Thyroid gland (tissue), 4 donors: ENCODE data around the gene SND1. TPM values are rescaled to one million over a fixed set of nuclear protein-coding genes. Genes with fewer than 3 reads are reported as not detected.

ENCODE experiments used
- DNase-seq, 2 donors: peaks; one replicate each; pipeline ENCODE4 v3.0.0-alpha.2; 2019
- H3K27ac ChIP-seq, 3 donors: fragments of 200-600 bp; sonication (generic); 1 replicate in 2 of 3; 2 replicates in 1 of 3; pipeline ENCODE4 v1.5.1; 2016 to 2019; ENCODE audit warnings: mild to moderate bottlenecking in 1 of 3, moderate library complexity in 1 of 3
- H3K27me3 ChIP-seq: fragments of 200-600 bp; sonication (generic); one replicate; pipeline ENCODE4 v1.5.1; 2019
- H3K36me3 ChIP-seq, 2 donors: fragments of 200-600 bp; sonication (generic); one replicate each; pipeline ENCODE4 v1.5.1; 2016 to 2019
- H3K4me1 ChIP-seq, 2 donors: fragments of 200-600 bp; sonication (generic); one replicate each; pipeline ENCODE4 v1.5.1; 2017 to 2019
- H3K4me3 ChIP-seq, 3 donors: fragments of 200-600 bp; sonication (generic); replicated peaks in 1 of 3; 1 replicate in 2 of 3; 2 replicates in 1 of 3; pipeline ENCODE4 v1.5.1; 2016; ENCODE audit warnings: mild to moderate bottlenecking in 1 of 3
- H3K9me3 ChIP-seq: fragments of 200-600 bp; sonication (generic); one replicate; pipeline ENCODE4 v1.5.1; 2017
- POLR2A ChIP-seq, 2 donors: fragments of 450-650 bp; IDR thresholded peaks; one replicate each; pipeline ENCODE4 v1.6.1; 2017; ENCODE audit warnings: antibody characterized with exemption in 2 of 2, mild to moderate bottlenecking in 2 of 2, moderate library complexity in 1 of 2
- WGBS, 2 donors: methylation state at CpG; one replicate each; pipeline ENCODE4 v1.1.5; 2017; 5-methylcytosine and 5-hydroxymethylcytosine counted together
- intact Hi-C: fragments of 100-400 bp; cut with DNase I; formaldehyde crosslinking; loops from one replicate; pipeline ENCODE4 v1.15.1; 2023
- total RNA-seq, 4 donors: library from RNA; depleted of rRNA; stranded (reverse); fragments of >200 nt; gene quantifications; one replicate each; pipeline ENCODE4 v1.2.3, GENCODE V29; 2016
- TF ChIP-seq, protein P1 (sequence below), 6 experiments: fragments of 200-600 bp in 3 of 6; fragments of 450-650 bp in 3 of 6; sonication (generic) in 3 of 6; IDR thresholded peaks; one replicate each; pipeline ENCODE4 v1.5.1; 2016 to 2019; ENCODE audit warnings: antibody characterized with exemption in 6 of 6, mild to moderate bottlenecking in 2 of 6, inconsistent platforms in 1 of 6, moderate library complexity in 1 of 6

The SND1 gene
- total RNA-seq, 4 donors from 2014 or later = 126 to 167 (median 144) TPM

DNA sequence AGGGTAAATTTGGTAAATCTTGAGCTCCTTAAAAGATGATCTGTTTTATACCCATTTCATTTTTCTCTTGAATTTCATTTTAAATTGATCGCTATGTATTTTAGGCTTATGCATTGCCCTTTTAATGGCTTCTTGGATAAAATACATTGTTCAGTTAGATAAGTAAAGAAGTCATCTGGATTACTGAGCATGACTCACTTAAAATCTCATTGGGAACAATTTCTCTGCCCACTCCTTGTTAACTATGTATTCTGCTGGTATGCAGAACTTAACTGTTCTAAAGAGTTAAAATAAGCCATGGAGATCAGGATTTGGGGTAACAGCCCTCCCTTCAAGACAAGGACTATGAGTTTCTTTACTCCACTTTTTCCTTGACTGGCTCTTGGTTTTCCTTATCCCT, 134.2 kb downstream of the SND1 start:
- H3K9me3 ChIP-seq = no peaks in the 10 kb centered on the region
- no peaks in the 10 kb centered on the region for H3K27me3 ChIP-seq
- DNase-seq = no peak
- H3K36me3 ChIP-seq = no peaks in the 10 kb centered on the region
- H3K4me1 ChIP-seq = peaks cover 0 to 8% of the 10 kb centered on the region in 2 donors
- 97 to 98% methylated on average over 1 of the region's 1 CpG for WGBS, 2 donors
- intact Hi-C loops = no loop called here
- no peak overlapping the region for H3K27ac ChIP-seq
- H3K4me3 ChIP-seq = no peak overlapping the region
- TF ChIP-seq, protein P1, sequence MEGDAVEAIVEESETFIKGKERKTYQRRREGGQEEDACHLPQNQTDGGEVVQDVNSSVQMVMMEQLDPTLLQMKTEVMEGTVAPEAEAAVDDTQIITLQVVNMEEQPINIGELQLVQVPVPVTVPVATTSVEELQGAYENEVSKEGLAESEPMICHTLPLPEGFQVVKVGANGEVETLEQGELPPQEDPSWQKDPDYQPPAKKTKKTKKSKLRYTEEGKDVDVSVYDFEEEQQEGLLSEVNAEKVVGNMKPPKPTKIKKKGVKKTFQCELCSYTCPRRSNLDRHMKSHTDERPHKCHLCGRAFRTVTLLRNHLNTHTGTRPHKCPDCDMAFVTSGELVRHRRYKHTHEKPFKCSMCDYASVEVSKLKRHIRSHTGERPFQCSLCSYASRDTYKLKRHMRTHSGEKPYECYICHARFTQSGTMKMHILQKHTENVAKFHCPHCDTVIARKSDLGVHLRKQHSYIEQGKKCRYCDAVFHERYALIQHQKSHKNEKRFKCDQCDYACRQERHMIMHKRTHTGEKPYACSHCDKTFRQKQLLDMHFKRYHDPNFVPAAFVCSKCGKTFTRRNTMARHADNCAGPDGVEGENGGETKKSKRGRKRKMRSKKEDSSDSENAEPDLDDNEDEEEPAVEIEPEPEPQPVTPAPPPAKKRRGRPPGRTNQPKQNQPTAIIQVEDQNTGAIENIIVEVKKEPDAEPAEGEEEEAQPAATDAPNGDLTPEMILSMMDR (IDR thresholded peaks at IDR 0.05) = no peak
- no peak for TF ChIP-seq POLR2A (IDR thresholded peaks at IDR 0.05)

DNA sequence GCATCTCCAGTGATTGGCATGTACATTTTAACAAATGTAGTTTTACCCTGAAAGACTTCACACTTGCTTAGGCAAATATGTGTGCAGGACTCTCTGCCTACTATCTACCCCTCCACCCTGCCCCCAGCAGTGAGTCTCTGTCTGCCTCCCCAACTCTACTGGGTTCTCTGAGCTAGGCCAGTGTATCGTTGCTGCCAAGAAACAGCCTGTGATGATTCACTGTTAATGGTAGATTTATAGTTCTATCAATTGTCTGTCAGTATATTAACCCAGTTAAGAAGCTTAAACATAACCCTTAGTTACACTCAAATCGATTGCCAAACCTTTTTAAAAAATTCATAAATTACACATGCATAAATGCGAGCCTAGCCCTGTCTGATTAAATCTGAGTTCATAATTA, 137.0 kb downstream of the SND1 start:
- Histone ChIP-seq H3K4me1 (peaks cover 0 to 21% of the 10 kb centered on the region in 2 donors), H3K9me3 (no peaks in the 10 kb centered on the region), H3K4me3 (no peak overlapping the region), H3K27ac (no peak overlapping the region), H3K27me3 (no peaks in the 10 kb centered on the region), H3K36me3 (no peaks in the 10 kb centered on the region)
- TF ChIP-seq, protein P1 (IDR thresholded peaks at IDR 0.05) = no peak
- no peak for TF ChIP-seq POLR2A (IDR thresholded peaks at IDR 0.05)
- intact Hi-C loops = no loop called here
- WGBS, 2 donors = 93 to 98% methylated on average over 3 of the region's 3 CpGs
- no peak for DNase-seq

DNA sequence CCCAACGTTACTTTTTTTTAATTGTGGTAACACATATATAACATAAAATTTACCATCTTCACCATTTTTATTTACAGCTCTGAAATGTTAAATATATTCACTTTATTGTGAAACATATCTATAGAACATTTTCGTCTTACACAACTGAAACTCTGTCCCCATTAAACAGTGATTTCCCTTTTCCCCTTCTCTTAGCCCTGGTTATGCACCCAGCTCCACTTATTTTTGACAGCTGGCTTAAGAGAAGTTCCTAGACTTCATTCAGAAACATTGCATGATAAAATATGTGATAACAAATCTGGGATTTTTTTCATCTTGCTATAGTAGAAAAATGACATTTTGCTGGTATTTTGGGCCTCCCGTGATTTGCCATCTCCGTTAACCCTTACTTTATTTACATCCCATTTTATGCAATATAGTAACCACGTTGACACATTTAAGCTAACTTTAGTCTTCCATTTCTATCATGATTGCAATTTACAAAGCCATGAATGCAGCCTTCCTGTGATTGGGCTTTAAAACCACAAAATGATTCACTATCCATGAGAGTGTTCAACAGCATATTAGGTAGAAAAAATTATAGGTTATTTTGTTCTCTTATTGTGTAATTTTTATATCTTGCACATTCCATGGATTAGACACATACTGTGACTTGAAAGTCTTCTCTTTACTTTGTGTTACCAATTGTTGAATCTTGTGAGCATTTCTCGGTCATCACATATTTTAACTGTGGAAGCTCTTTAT, 139.6 kb downstream of the SND1 start:
- WGBS, 2 donors = 94 to 96% methylated on average over 6 of the region's 6 CpGs
- no peaks in the 10 kb centered on the region for H3K36me3 ChIP-seq
- H3K27me3 ChIP-seq = no peaks in the 10 kb centered on the region
- TF ChIP-seq, protein P1 (IDR thresholded peaks at IDR 0.05) = no peak
- no peak for TF ChIP-seq POLR2A (IDR thresholded peaks at IDR 0.05)
- peaks cover 0 to 13% of the 10 kb centered on the region in 2 donors for H3K4me1 ChIP-seq
- no peak for DNase-seq
- H3K4me3 ChIP-seq = no peak overlapping the region
- H3K27ac ChIP-seq = no peak overlapping the region
- no peaks in the 10 kb centered on the region for H3K9me3 ChIP-seq
- intact Hi-C loops = no loop called here

DNA sequence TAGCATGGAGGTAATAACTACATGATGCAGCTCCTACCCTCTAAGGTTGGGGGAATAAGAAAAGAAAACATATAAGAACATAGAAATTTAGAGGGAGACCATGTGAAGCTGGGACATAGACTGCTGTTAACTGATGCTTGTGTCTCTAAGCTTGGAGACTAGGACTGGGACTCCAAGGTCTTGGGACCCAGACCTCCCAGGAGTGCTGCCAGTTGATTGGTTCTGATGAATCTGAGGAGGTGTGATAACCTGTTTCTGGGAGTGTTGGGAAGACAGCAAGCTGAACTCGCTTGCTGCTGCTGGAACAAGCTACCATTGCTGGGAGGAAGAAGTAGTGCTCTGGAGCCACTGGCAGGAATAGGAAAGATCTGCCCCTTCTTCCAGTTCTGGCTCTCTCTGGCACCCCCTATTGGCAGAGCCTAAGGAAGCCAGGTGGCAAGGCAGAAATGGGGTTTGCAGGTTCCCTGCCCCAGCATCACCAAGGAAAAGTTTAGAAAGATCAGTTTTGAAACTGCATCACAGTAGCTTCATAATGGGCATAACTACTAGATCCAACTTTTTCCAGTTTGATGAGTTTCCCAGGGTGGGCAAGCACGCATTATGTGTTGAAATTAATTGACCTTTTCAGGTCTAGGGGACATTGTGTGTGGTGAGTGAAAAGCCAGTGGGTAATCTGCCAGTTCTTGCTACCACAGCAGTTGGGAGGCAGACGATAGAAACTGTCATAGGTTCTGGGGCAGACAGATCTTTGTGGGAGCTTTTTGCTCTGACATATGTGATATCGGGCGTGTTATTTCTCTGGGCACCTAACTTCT, 140.7 kb downstream of the SND1 start:
- H3K9me3 ChIP-seq = no peaks in the 10 kb centered on the region
- no peak overlapping the region for H3K4me3 ChIP-seq
- no peaks in the 10 kb centered on the region for H3K27me3 ChIP-seq
- H3K4me1 ChIP-seq = peaks cover 0 to 13% of the 10 kb centered on the region in 2 donors
- no peaks in the 10 kb centered on the region for H3K36me3 ChIP-seq
- TF ChIP-seq, protein P1 (IDR thresholded peaks at IDR 0.05) = peak in 2 of 6 experiments; percentile 24 to 30
- TF ChIP-seq POLR2A (IDR thresholded peaks at IDR 0.05) = no peak
- intact Hi-C loops = no loop called here
- no peak overlapping the region for H3K27ac ChIP-seq
- peak in 1 of 2 donors; percentile 11 for DNase-seq
- 98 to 99% methylated on average over 5 of the region's 5 CpGs for WGBS, 2 donors

DNA sequence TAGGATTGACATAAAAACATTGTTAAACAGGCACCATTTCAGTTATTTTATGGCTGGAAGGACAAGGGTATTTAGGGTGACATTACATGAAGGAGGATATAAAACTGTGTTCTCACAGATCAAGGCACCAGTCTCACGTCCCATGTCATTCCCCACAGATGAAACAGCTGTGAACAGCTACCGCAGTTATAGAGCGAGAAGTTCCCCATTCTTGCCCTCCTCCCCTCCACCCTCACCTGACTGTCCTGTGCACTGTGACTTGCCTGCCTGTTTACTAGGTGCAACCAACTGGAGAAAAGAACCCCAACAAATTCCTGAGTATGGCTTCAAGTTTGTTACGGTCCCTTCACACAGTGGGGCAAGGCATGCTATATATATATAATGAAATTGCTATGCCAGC, 141.6 kb downstream of the SND1 start:
- no peak overlapping the region for H3K4me3 ChIP-seq
- no peak overlapping the region for H3K27ac ChIP-seq
- no peaks in the 10 kb centered on the region for H3K36me3 ChIP-seq
- peaks cover 0 to 18% of the 10 kb centered on the region in 2 donors for H3K4me1 ChIP-seq
- DNase-seq = no peak
- TF ChIP-seq, protein P1 (IDR thresholded peaks at IDR 0.05) = no peak
- TF ChIP-seq POLR2A (IDR thresholded peaks at IDR 0.05) = no peak
- intact Hi-C loops = no loop called here
- no peaks in the 10 kb centered on the region for H3K27me3 ChIP-seq
- WGBS, 2 donors = 91 to 99% methylated on average over 4 of the region's 4 CpGs
- H3K9me3 ChIP-seq = no peaks in the 10 kb centered on the region
